Measurements from ENCODE around the gene C11orf42.

Gene C11orf42

GRCh38 chr11:6225024-6225423, 19.7 kb downstream of the C11orf42 start:
- Histone ChIP-seq H3K4me3 (ENCODE audit: severe bottlenecking) (no peak overlapping the region), H3K27ac (ENCODE audit: poor library complexity, severe bottlenecking) (no peak overlapping the region), H3K4me1 (ENCODE audit: insufficient read depth, poor library complexity, severe bottlenecking) (peaks cover under 1% of the 10 kb centered on the region), H3K36me3 (ENCODE audit: low read depth) (peaks cover 15% of the 10 kb centered on the region), H3K9me3 (ENCODE audit: severe bottlenecking) (no peaks in the 10 kb centered on the region), H3K27me3 (ENCODE audit: insufficient read depth, poor library complexity, severe bottlenecking) (no peaks in the 10 kb centered on the region)
- no peak for TF ChIP-seq CTCF (IDR thresholded peaks at IDR 0.05; ENCODE audit: poor library complexity, severe bottlenecking)
- ATAC-seq (ENCODE audit: low read depth) (no peak), DNase-seq (ENCODE audit: low spot score) (no peak)

- Histone ChIP-seq H3K9me3 (ENCODE audit: severe bottlenecking) (no peaks in the 10 kb centered on the region), H3K4me3 (ENCODE audit: severe bottlenecking) (no peak overlapping the region), H3K36me3 (ENCODE audit: low read depth) (peaks cover 13% of the 10 kb centered on the region), H3K27ac (ENCODE audit: poor library complexity, severe bottlenecking) (no peak overlapping the region), H3K27me3 (ENCODE audit: insufficient read depth, poor library complexity, severe bottlenecking) (no peaks in the 10 kb centered on the region), H3K4me1 (ENCODE audit: insufficient read depth, poor library complexity, severe bottlenecking) (no peaks in the 10 kb centered on the region)
- ATAC-seq (ENCODE audit: low read depth) (no peak), DNase-seq (ENCODE audit: low spot score) (no peak)
- TF ChIP-seq CTCF (IDR thresholded peaks at IDR 0.05; ENCODE audit: poor library complexity, severe bottlenecking), result no peak
Measured at GRCh38 chr11:6225896-6226295, 20.5 kb downstream of the C11orf42 start.

- Histone ChIP-seq H3K4me3 (ENCODE audit: severe bottlenecking) (no peak overlapping the region), H3K27ac (ENCODE audit: poor library complexity, severe bottlenecking) (no peak overlapping the region), H3K27me3 (ENCODE audit: insufficient read depth, poor library complexity, severe bottlenecking) (no peaks in the 10 kb centered on the region), H3K9me3 (ENCODE audit: severe bottlenecking) (no peaks in the 10 kb centered on the region), H3K36me3 (ENCODE audit: low read depth) (peaks cover 5% of the 10 kb centered on the region), H3K4me1 (ENCODE audit: insufficient read depth, poor library complexity, severe bottlenecking) (no peaks in the 10 kb centered on the region)
- ATAC-seq (ENCODE audit: low read depth) (no peak), DNase-seq (ENCODE audit: low spot score) (no peak)
- TF ChIP-seq CTCF (IDR thresholded peaks at IDR 0.05; ENCODE audit: poor library complexity, severe bottlenecking), result no peak
Measured at GRCh38 chr11:6228520-6228919, 23.2 kb downstream of the C11orf42 start.

- Histone ChIP-seq H3K4me1 (ENCODE audit: insufficient read depth, poor library complexity, severe bottlenecking) (no peaks in the 10 kb centered on the region), H3K4me3 (ENCODE audit: severe bottlenecking) (no peak overlapping the region)
Measured at GRCh38 chr11:6229911-6230310, 24.6 kb downstream of the C11orf42 start.

More at GRCh38 chr11:6229911-6230310, 24.6 kb downstream of the C11orf42 start:
- Histone ChIP-seq H3K27ac (ENCODE audit: poor library complexity, severe bottlenecking) (no peak overlapping the region), H3K9me3 (ENCODE audit: severe bottlenecking) (no peaks in the 10 kb centered on the region), H3K27me3 (ENCODE audit: insufficient read depth, poor library complexity, severe bottlenecking) (no peaks in the 10 kb centered on the region), H3K36me3 (ENCODE audit: low read depth) (no peaks in the 10 kb centered on the region)
- DNase-seq (ENCODE audit: low spot score) (no peak), ATAC-seq (ENCODE audit: low read depth) (no peak)
- TF ChIP-seq CTCF (IDR thresholded peaks at IDR 0.05; ENCODE audit: poor library complexity, severe bottlenecking), result no peak
